Stimulated activated CD4-positive, alpha-beta T cell treated with anti-CD3 and anti-CD28 coated beads, Interleukin-15, amount 100 ng/mL, for 24 hours (primary cell): ENCODE results near the gene CACNA2D4.

Experiments
- DNase-seq: peaks from one replicate; pipeline ENCODE4 v3.0.0-alpha.2; 2020

The CACNA2D4 gene

DNA sequence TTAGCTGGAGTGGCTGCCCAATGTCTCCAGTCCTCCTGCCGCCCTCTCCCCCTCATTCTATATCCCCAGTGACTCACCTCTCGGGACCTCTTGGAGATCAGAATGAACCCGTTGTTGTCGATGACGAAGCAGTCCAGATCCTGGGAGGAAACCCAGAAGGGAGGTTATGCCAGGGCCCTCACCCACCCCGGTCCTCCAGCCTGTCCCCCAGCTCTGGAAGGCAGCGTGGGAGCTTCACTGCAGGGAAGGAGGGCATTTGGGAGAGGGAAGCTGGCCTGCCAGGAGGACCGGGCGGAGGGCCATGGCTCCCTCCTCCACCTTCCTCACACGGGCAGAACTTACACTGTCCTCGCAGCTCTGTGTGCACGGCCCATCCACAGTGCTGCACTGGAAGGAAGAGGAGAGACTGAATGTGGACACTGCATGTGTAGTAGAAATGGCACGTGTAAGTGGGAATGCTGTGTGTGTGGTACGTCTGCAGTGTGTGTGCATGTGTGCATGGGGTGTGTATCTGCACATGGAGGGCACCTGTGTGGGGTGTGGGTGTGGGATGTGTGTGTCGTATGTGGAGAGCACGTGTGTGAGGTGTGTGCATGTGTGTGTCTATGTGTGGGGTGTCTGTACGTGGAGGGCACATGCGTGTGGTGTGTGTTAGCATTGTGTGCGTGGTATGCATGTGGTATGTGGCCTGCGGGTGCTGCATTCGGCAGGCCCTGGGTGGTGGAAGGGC, 108.1 kb downstream of the CACNA2D4 start:
- DNase-seq = no peak

GRCh38 chr12:1809591-1810190, 108.8 kb downstream of the CACNA2D4 start:
- no peak for DNase-seq

GRCh38 chr12:1808798-1809480, 109.5 kb downstream of the CACNA2D4 start:
- DNase-seq = no peak

DNA sequence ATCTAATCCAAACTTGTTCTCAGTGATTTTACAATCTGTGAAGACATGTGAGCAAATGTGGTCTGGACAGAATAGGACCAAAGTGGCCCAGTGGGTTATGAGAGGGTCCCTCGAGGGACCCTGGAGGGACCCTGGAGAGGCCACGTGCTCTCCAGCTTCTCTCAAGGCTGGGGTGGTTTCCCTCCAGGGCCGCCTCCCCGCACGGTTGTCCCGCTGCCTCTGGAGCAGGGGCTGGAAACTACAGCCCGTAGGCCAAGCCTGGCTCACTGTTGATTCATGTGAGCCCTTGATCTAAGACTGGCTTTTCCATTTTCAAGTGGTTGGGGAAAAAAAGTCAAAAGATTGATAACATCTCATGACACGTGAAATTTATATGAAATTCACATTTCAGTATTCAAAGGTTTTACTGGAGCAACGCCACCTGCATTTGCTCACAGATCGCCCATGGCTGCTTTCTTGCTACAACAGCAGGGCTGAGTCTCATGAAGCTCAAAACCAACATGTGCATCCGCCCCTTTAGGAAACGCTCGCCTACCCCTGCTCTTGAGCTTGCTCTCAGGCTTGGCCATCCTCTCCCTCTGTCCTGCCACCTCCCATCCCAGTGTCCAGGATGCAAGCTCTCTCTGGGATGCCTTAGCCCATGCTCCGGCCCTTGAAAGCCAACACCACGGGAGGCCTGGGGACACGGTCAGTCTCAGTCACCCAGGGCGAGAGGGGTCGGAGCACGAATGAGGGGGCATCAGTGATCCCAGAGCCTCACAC, 110.2 kb downstream of the CACNA2D4 start:
- no peak for DNase-seq

DNA sequence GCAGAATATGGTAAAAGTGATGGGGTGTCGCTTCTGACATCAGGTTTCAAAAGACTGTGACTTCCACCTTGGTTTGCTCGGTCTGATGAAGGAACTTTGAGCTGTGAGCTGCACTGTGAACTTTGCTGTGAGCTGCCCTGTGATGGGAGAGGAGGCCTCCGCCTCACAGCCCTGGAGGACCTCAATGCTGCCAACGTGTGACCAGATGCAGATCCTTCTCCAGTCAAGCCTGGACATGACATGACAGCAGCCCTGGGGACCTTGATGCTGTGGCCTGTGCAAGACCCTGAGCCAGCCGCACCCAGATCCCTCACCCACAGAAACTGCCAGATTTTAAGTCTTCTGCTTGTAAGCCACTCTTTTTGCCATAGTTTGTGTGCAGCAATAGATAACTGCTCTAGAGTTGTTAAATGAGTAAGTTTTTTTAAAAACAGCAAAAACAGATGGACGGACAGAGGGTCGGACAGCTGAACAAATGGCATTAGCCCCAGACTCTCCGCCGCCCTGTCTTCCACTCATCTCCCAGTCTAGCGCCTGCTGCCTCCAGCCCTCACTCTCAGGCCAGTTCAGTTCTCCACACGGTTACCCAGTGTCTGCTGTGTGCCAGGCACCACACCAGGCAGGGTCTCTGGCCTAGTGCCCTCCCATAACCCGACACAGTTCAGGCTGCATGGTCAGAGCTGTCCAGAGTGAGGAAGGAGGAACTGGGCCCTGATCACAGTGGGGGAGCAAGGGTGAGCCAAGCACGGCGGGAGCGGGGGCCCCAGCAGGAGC, 111.2 kb downstream of the CACNA2D4 start:
- DNase-seq = no peak

- DNase-seq = no peak
Observed at GRCh38 chr12:1806301-1807086, 112.0 kb downstream of the CACNA2D4 start.

GRCh38 chr12:1805441-1806081, 112.9 kb downstream of the CACNA2D4 start:
- DNase-seq = no peak

- peak; percentile 92 for DNase-seq
Observed at GRCh38 chr12:1804545-1805332, 113.7 kb downstream of the CACNA2D4 start.

GRCh38 chr12:1803736-1804135, 114.7 kb downstream of the CACNA2D4 start:
- no peak for DNase-seq

DNA sequence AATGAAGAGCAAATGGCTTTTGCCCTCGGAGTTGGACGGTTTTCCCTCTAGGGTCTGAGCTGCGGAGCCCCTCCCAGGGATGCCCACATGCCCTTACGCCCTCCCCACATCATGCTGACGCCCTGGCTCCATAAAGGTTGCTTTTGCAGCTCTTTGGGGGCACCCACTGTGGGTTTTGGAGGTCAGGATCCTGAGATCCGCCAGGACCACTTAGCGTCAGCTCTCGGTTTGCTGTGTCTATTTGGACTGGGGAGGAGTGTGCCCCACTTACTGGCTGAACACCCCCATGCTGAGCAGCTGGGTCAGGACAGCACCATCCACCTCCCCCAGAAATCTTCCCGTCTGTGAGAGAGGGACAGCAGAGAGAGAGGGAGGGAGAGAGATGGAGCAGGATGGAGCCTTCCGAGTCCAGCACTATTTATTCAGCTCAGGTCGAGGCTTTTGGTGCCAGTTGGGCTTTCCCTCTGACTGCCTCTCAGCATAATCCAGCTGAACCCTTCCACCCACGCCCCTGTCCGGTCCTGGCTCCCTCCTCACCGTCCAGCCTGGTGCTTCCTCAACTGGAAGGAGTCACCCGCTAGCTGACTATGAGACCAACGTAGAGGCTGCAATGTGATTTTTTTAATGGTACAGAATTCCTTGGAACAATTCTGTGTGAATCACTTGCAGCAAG, 117.0 kb downstream of the CACNA2D4 start:
- DNase-seq = no peak

DNA sequence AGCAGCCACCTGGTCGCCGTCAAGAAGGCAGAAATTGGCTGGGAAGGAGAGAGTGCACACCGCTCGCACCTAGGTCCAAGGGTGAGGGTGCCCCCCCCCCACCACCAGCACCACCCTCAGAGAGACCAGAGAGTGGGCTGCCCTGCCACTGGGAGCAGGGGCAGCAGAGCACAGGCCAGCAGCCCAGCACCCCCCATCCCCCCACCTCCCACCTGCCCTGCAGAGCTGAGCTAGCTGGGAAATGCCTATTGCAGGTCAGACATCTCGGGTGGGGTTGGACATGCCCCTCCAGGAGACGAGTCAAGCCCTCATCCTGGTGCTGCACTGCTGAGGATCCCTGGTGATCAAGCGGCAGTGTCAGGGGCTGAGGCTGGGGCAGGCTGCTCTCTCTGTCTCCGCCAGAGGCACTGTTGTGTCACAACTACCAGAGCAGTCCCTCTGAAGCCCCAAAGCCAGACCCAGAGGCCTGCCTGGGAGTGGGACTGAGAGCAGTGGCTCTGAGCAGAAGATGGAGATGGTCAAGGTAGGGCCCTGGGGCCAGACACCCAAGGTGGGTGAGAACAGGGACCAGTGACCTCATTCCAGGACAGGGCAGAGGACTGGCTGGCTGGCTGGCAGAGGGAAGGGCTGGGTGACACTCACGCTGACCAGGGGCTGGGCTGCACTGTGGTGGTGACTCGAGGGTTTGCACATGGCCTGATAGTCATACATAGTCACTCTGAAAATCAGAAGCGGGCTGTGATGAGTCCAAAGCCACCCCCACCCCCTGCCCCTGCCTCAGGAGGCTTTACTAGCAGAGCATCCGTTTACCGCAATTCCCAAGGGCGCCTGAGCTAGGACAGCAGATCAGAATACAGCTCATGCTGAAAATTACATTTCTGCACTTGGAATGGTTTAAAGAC, 117.8 kb downstream of the CACNA2D4 start:
- DNase-seq = no peak

- no peak for DNase-seq
Observed at GRCh38 chr12:1799882-1800400, 118.5 kb downstream of the CACNA2D4 start.

DNA sequence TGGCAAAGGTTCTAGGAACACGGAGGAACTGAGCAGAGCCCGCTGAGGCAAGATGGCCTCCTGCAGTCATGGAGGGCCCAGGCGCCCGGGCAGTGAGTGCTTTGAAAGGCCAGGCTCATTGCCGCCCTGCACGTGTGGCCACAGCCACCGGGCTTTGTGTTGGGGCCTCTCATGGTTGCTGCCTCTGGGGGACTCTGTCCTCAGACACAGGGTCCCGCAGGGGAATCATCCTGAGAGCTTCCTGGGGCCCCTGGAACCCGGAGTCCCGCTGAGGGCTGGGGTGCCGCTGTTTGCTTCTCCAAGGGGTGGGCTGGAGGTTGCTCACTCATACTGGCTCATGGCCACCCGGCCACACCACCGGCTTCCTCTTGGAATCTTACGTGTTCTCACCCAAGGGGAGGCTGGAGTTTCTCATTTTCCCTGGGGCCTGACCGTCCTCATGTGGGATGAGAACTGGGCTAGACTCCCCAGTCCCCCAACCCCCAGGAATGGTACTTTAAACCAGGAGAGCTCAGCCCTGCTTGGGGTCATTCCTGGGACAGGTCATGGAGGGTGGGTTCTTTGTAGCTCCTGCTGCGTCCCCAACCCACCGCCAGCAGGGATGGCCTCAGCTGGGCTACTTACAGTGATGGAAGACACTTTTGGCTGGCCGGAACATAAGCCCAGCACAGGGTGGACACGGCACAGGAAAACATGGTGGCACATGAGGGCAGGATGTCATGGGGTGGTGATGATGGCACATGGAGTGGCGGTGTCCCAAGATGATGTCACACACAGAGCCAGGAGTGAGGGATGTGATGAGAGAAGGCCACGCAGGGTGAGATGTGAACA, 119.2 kb downstream of the CACNA2D4 start:
- DNase-seq = no peak

GRCh38 chr12:1798641-1799020, 119.8 kb downstream of the CACNA2D4 start:
- no peak for DNase-seq

GRCh38 chr12:1797991-1798640, 120.3 kb downstream of the CACNA2D4 start:
- DNase-seq = no peak

DNA sequence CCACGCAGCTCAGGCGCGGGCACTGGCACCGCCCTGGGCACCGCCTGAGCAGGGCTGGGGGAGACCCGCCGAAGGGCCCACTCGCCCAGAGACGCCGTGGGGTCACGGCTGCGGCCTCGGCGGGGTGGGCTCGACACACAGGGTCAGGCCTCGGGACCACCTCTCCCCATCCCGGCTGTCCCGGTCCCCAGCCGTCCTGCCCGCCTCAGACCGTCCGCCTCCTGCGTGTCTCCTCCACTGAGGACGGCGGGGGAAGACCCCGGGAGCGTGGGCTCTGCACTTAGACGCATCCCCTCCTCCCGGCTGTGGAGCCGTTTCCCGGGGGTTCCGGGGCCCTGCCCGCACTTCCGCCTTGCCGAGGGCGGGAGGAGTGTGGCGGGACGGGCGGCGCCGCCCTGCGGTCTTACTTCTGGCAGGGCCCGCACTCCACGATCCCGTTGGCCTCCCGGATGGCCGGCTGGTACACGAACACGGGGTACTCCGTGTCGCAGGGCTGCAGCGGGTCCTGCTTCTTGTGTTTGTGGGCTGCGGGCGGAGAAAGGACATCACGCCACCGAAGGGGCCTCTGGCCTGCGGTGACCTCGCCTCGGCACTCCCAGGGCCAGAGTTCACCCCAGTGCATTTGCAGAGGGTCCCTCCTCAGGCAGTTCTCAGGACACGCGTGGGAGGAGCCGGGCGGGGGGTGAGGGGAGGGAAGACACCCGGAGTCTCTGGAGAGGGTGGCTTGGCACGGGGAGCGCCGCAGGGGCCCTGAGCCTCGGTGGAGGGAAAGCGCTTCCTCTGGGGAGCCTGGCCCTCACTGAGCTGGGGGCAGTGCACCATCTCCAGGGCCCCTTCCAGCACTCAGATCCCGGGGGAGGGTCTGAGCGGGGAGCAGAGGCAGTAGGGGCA, 121.2 kb downstream of the CACNA2D4 start:
- DNase-seq = peak; percentile 78
